ENCODE results near the gene POLQ. TPM values are rescaled to one million over a fixed set of nuclear protein-coding genes. Genes with fewer than 3 reads are reported as not detected.
A peak's percentile ranks its signal among the peaks of the same experiment; 100 is the strongest.

Gene POLQ
- total and polyA plus RNA-seq, 2 experiments from 2014 or later: 0.81 to 1.6 TPM

GRCh38 chr3:121424549-121424948, 121.2 kb downstream of the POLQ start:
- Histone ChIP-seq H3K79me2 (ENCODE audit: insufficient read depth) (no peaks in the 10 kb centered on the region), H3K4me2 (ENCODE audit: unreplicated experiment) (no peak overlapping the region), H3K9me2 (ENCODE audit: insufficient read depth) (no peaks in the 10 kb centered on the region), H3K4me1 (ENCODE audit: insufficient read depth) (no peaks in the 10 kb centered on the region), H4K20me1 (ENCODE audit: insufficient read depth) (no peaks in the 10 kb centered on the region), H3K36me3 (ENCODE audit: low read depth) (no peaks in the 10 kb centered on the region), H3K9ac (no peak overlapping the region), H2AFZ (no peak overlapping the region), H3K9me3 (ENCODE audit: low read depth) (no peaks in the 10 kb centered on the region), H3K27me3 (replicated peaks; ENCODE audit: insufficient read depth) (no peaks in the 10 kb centered on the region), H3K27ac (no peak overlapping the region), H3K4me3 (no peak overlapping the region), H3F3A (ENCODE audit: insufficient read depth) (no peaks in the 10 kb centered on the region)
- TF ChIP-seq EZH2phosphoT487 (IDR thresholded peaks at IDR 0.05; ENCODE audit: insufficient read depth, low read depth) (no peak), EZH2 (IDR thresholded peaks at IDR 0.05; ENCODE audit: insufficient read depth, poor library complexity, severe bottlenecking) (no peak)
- no peak for DNase-seq
- in situ Hi-C loops (cut with MboI): no loop called here

GRCh38 chr3:121418182-121418581, 127.6 kb downstream of the POLQ start:
- no peaks in the 10 kb centered on the region for H3K9me2 ChIP-seq (ENCODE audit: insufficient read depth)
- no peak overlapping the region for H3K9ac ChIP-seq
- no peak overlapping the region for H2AFZ ChIP-seq
- TF ChIP-seq EZH2phosphoT487 (IDR thresholded peaks at IDR 0.05; ENCODE audit: insufficient read depth, low read depth) (no peak), EZH2 (IDR thresholded peaks at IDR 0.05; ENCODE audit: insufficient read depth, poor library complexity, severe bottlenecking) (no peak)
- H3K9me3 ChIP-seq (ENCODE audit: low read depth): no peaks in the 10 kb centered on the region
- H3K27ac ChIP-seq: no peak overlapping the region
- no peaks in the 10 kb centered on the region for H3K27me3 ChIP-seq (replicated peaks; ENCODE audit: insufficient read depth)
- H4K20me1 ChIP-seq (ENCODE audit: insufficient read depth): no peaks in the 10 kb centered on the region
- DNase-seq: no peak
- H3K4me1 ChIP-seq (ENCODE audit: insufficient read depth): no peaks in the 10 kb centered on the region
- H3K4me3 ChIP-seq: no peak overlapping the region
- H3K4me2 ChIP-seq (ENCODE audit: unreplicated experiment): no peak overlapping the region
- no peaks in the 10 kb centered on the region for H3K36me3 ChIP-seq (ENCODE audit: low read depth)
- in situ Hi-C loops (cut with MboI): no loop called here
- no peaks in the 10 kb centered on the region for H3K79me2 ChIP-seq (ENCODE audit: insufficient read depth)
- WGBS, 2 experiments (ENCODE audit: low coverage in 1 of 2, low lambda C conversion rate in 2 of 2, missing lambda C conversion rate in 2 of 2): 92 to 95% methylated on average over 6 of the region's 6 CpGs
- H3F3A ChIP-seq (ENCODE audit: insufficient read depth): no peaks in the 10 kb centered on the region

- Histone ChIP-seq H3K9me2 (ENCODE audit: insufficient read depth) (no peaks in the 10 kb centered on the region), H3K4me2 (ENCODE audit: unreplicated experiment) (no peak overlapping the region), H3K27ac (no peak overlapping the region), H3K4me1 (ENCODE audit: insufficient read depth) (no peaks in the 10 kb centered on the region), H3F3A (ENCODE audit: insufficient read depth) (no peaks in the 10 kb centered on the region), H2AFZ (no peak overlapping the region), H3K36me3 (ENCODE audit: low read depth) (no peaks in the 10 kb centered on the region), H3K9ac (no peak overlapping the region), H3K27me3 (replicated peaks; ENCODE audit: insufficient read depth) (no peaks in the 10 kb centered on the region), H4K20me1 (ENCODE audit: insufficient read depth) (no peaks in the 10 kb centered on the region), H3K9me3 (ENCODE audit: low read depth) (no peaks in the 10 kb centered on the region), H3K79me2 (ENCODE audit: insufficient read depth) (no peaks in the 10 kb centered on the region), H3K4me3 (no peak overlapping the region)
- 68 to 72% methylated on average over 2 of the region's 2 CpGs for WGBS, 2 experiments (ENCODE audit: low coverage in 1 of 2, low lambda C conversion rate in 2 of 2, missing lambda C conversion rate in 2 of 2)
- DNase-seq: no peak
- TF ChIP-seq EZH2 (IDR thresholded peaks at IDR 0.05; ENCODE audit: insufficient read depth, poor library complexity, severe bottlenecking): no peak
- no peak for TF ChIP-seq EZH2phosphoT487 (IDR thresholded peaks at IDR 0.05; ENCODE audit: insufficient read depth, low read depth)
- in situ Hi-C loops (cut with MboI): no loop called here
Observed at GRCh38 chr3:121414924-121415323, 130.9 kb downstream of the POLQ start.

GRCh38 chr3:121411523-121411922, 134.3 kb downstream of the POLQ start:
- in situ Hi-C loops (cut with MboI): no loop called here

GRCh38 chr3:121405631-121406030, 140.2 kb downstream of the POLQ start:
- Histone ChIP-seq H3K9me3 (ENCODE audit: low read depth) (no peaks in the 10 kb centered on the region), H3K4me2 (ENCODE audit: unreplicated experiment) (no peak overlapping the region), H3F3A (ENCODE audit: insufficient read depth) (no peaks in the 10 kb centered on the region), H3K27ac (no peak overlapping the region), H4K20me1 (ENCODE audit: insufficient read depth) (no peaks in the 10 kb centered on the region), H3K4me3 (no peak overlapping the region), H3K9ac (no peak overlapping the region), H2AFZ (no peak overlapping the region), H3K4me1 (ENCODE audit: insufficient read depth) (no peaks in the 10 kb centered on the region), H3K9me2 (ENCODE audit: insufficient read depth) (no peaks in the 10 kb centered on the region), H3K36me3 (ENCODE audit: low read depth) (no peaks in the 10 kb centered on the region), H3K27me3 (replicated peaks; ENCODE audit: insufficient read depth) (no peaks in the 10 kb centered on the region), H3K79me2 (ENCODE audit: insufficient read depth) (no peaks in the 10 kb centered on the region)
- no peak for DNase-seq
- in situ Hi-C loops (cut with MboI): no loop called here
- 55 to 74% methylated on average over 1 of the region's 1 CpG for WGBS, 2 experiments (ENCODE audit: low coverage in 1 of 2, low lambda C conversion rate in 2 of 2, missing lambda C conversion rate in 2 of 2)
- TF ChIP-seq EZH2phosphoT487 (IDR thresholded peaks at IDR 0.05; ENCODE audit: insufficient read depth, low read depth): no peak
- TF ChIP-seq EZH2 (IDR thresholded peaks at IDR 0.05; ENCODE audit: insufficient read depth, poor library complexity, severe bottlenecking): no peak

More at GRCh38 chr3:121411523-121411922, 134.3 kb downstream of the POLQ start:
- H3K36me3 ChIP-seq (ENCODE audit: low read depth): no peaks in the 10 kb centered on the region
- H3K9ac ChIP-seq: no peak overlapping the region
- no peak overlapping the region for H3K27ac ChIP-seq
- no peaks in the 10 kb centered on the region for H3K79me2 ChIP-seq (ENCODE audit: insufficient read depth)
- H2AFZ ChIP-seq: no peak overlapping the region; the same call in 1 of the 2 replicates
- peak; percentile 17 for DNase-seq
- H3K4me3 ChIP-seq: no peak overlapping the region
- 94 to 96% methylated on average over 1 of the region's 1 CpG for WGBS, 2 experiments (ENCODE audit: low coverage in 1 of 2, low lambda C conversion rate in 2 of 2, missing lambda C conversion rate in 2 of 2)
- no peaks in the 10 kb centered on the region for H3F3A ChIP-seq (ENCODE audit: insufficient read depth)
- no peaks in the 10 kb centered on the region for H3K9me3 ChIP-seq (ENCODE audit: low read depth)
- H3K4me2 ChIP-seq (ENCODE audit: unreplicated experiment): no peak overlapping the region
- no peaks in the 10 kb centered on the region for H3K27me3 ChIP-seq (replicated peaks; ENCODE audit: insufficient read depth)
- no peaks in the 10 kb centered on the region for H3K9me2 ChIP-seq (ENCODE audit: insufficient read depth)
- TF ChIP-seq EZH2phosphoT487 (IDR thresholded peaks at IDR 0.05; ENCODE audit: insufficient read depth, low read depth) (no peak), EZH2 (IDR thresholded peaks at IDR 0.05; ENCODE audit: insufficient read depth, poor library complexity, severe bottlenecking) (no peak)
- no peaks in the 10 kb centered on the region for H4K20me1 ChIP-seq (ENCODE audit: insufficient read depth)
- no peaks in the 10 kb centered on the region for H3K4me1 ChIP-seq (ENCODE audit: insufficient read depth)

Measured in GM23248 (cell line).